ENCODE measurements around the gene CFAP92. TPM values are rescaled to one million over a fixed set of nuclear protein-coding genes. Genes with fewer than 3 reads are reported as not detected.

The CFAP92 gene
- total and polyA plus RNA-seq, 2 donors (not counting 1 experiment from before 2014, with no cell fraction given) = not detected

- intact Hi-C loops (cut with micrococcal nuclease) = loop anchor here (5.0 kb wide), 1 partner anchor 308 kb away; the partner anchor contains the start of gene CNBP
- Histone ChIP-seq H2AFZ (ENCODE audit: insufficient read depth, low read depth, low read length, poor library complexity, severe bottlenecking) (no peak overlapping the region), H3K4me3 (ENCODE audit: control extremely low read depth in 1 of 5, extremely low read depth in 1 of 5, insufficient read depth in 1 of 5, low read depth in 2 of 5, low read length in 4 of 5) (no peak overlapping the region), H3K9ac (ENCODE audit: low read length) (no peak overlapping the region), H3K36me3 (replicated peaks in 1 of 2; ENCODE audit: control extremely low read depth in 1 of 2, control insufficient read depth in 1 of 2, extremely low read depth in 1 of 2, insufficient read depth in 2 of 2, low read length in 1 of 2) (no peaks in the 10 kb centered on the region), H4K20me1 (ENCODE audit: control insufficient read depth, insufficient read depth, low read length, poor library complexity, severe bottlenecking) (no peaks in the 10 kb centered on the region), H3K9me3 (ENCODE audit: control extremely low read depth in 1 of 3, control insufficient read depth in 2 of 3, insufficient read depth in 1 of 3, low read length in 2 of 3) (no peaks in the 10 kb centered on the region), H3K27ac (ENCODE audit: low read length in 2 of 2) (no peak overlapping the region), H3K4me1 (ENCODE audit: control insufficient read depth in 2 of 2, insufficient read depth in 2 of 2, low read length in 2 of 2) (peaks cover 11 to 13% of the 10 kb centered on the region in 2 donors), H3K27me3 (replicated peaks in 1 of 4; ENCODE audit: control extremely low read depth in 1 of 4, control insufficient read depth in 3 of 4, insufficient read depth in 4 of 4, low read length in 3 of 4) (no peaks in the 10 kb centered on the region), H3K4me2 (replicated peaks; ENCODE audit: low read depth, low read length, poor library complexity, severe bottlenecking) (no peak overlapping the region), H3K79me2 (ENCODE audit: control insufficient read depth, insufficient read depth, low read length) (peaks cover 19% of the 10 kb centered on the region)
- WGBS (ENCODE audit: insufficient coverage) = 93% methylated on average over 3 of the region's 3 CpGs
- no peak overlapping the region for H3K4me3 Mint-ChIP-seq
- TF ChIP-seq CTCF (IDR thresholded peaks at IDR 0.05) (no peak), EZH2 (IDR thresholded peaks at IDR 0.05; ENCODE audit: borderline replicate concordance, insufficient read depth, low read depth, low read length, poor library complexity, severe bottlenecking) (no peak)
- H3K27ac Mint-ChIP-seq = no peak overlapping the region
- H3K9me3 Mint-ChIP-seq (ENCODE audit: insufficient read depth) = no peaks in the 10 kb centered on the region
- DNase-seq (no peak), ATAC-seq (ENCODE audit: low read depth) (no peak)
- CTCF ChIA-PET = no interaction called here
- H3K4me1 Mint-ChIP-seq = peaks cover 24% of the 10 kb centered on the region
- peaks cover 4% of the 10 kb centered on the region for H3K27me3 Mint-ChIP-seq
- POLR2A ChIA-PET = no interaction called here
These were observed 119.2 kb downstream of the CFAP92 start for GRCh38 chr3:128874481-128875180.

GRCh38 chr3:128873244-128874022, 120.4 kb downstream of the CFAP92 start:
- no peaks in the 10 kb centered on the region for H3K36me3 ChIP-seq (replicated peaks in 1 of 2; ENCODE audit: control extremely low read depth in 1 of 2, control insufficient read depth in 1 of 2, extremely low read depth in 1 of 2, insufficient read depth in 2 of 2, low read length in 1 of 2)
- Mint-ChIP-seq H3K4me3 (no peak overlapping the region), H3K9me3 (ENCODE audit: insufficient read depth) (no peaks in the 10 kb centered on the region), H3K4me1 (peaks cover 13% of the 10 kb centered on the region), H3K27me3 (peaks cover 4% of the 10 kb centered on the region), H3K27ac (no peak overlapping the region)
- H3K9ac ChIP-seq (ENCODE audit: low read length) = no peak overlapping the region
- WGBS (ENCODE audit: insufficient coverage) = 82% methylated on average over 5 of the region's 8 CpGs
- H4K20me1 ChIP-seq (ENCODE audit: control insufficient read depth, insufficient read depth, low read length, poor library complexity, severe bottlenecking) = no peaks in the 10 kb centered on the region
- ChIA-PET CTCF (no interaction called here), POLR2A (no interaction called here)
- TF ChIP-seq EZH2 (IDR thresholded peaks at IDR 0.05; ENCODE audit: borderline replicate concordance, insufficient read depth, low read depth, low read length, poor library complexity, severe bottlenecking) = no peak
- TF ChIP-seq CTCF (IDR thresholded peaks at IDR 0.05) = no peak
- peaks cover 8% of the 10 kb centered on the region for H3K79me2 ChIP-seq (ENCODE audit: control insufficient read depth, insufficient read depth, low read length)
- ATAC-seq (ENCODE audit: low read depth) = no peak
- no peaks in the 10 kb centered on the region for H3K27me3 ChIP-seq (replicated peaks in 1 of 4; ENCODE audit: control extremely low read depth in 1 of 4, control insufficient read depth in 3 of 4, insufficient read depth in 4 of 4, low read length in 3 of 4)
- no peaks in the 10 kb centered on the region for H3K9me3 ChIP-seq (ENCODE audit: control extremely low read depth in 1 of 3, control insufficient read depth in 2 of 3, insufficient read depth in 1 of 3, low read length in 2 of 3)
- no peak overlapping the region for H3K27ac ChIP-seq (ENCODE audit: low read length in 2 of 2)
- no peak for DNase-seq
- peaks cover 6 to 8% of the 10 kb centered on the region in 2 donors for H3K4me1 ChIP-seq (ENCODE audit: control insufficient read depth in 2 of 2, insufficient read depth in 2 of 2, low read length in 2 of 2)
- H2AFZ ChIP-seq (ENCODE audit: insufficient read depth, low read depth, low read length, poor library complexity, severe bottlenecking) = no peak overlapping the region
- no peak overlapping the region for H3K4me2 ChIP-seq (replicated peaks; ENCODE audit: low read depth, low read length, poor library complexity, severe bottlenecking)
- no peak overlapping the region for H3K4me3 ChIP-seq (ENCODE audit: control extremely low read depth in 1 of 5, extremely low read depth in 1 of 5, insufficient read depth in 1 of 5, low read depth in 2 of 5, low read length in 4 of 5)
- intact Hi-C loops (cut with micrococcal nuclease) = no loop called here

All from B cell (primary cell).